HG03060 (cell line): ENCODE data around the gene SMCHD1.
"Not testable (repeated sequence)": the region's sequence is repeated elsewhere in the genome, so short reads cannot be mapped to it uniquely, and the experiment has no call there.

Source experiments
- ATAC-seq: cut with Tn5 transposase; IDR thresholded peaks from one replicate; pipeline ENCODE4 v1.9.1; 2021; ENCODE audit warnings: low read depth, moderate number of reproducible peaks; ENCODE audit not compliant: unreplicated experiment

The SMCHD1 gene

DNA sequence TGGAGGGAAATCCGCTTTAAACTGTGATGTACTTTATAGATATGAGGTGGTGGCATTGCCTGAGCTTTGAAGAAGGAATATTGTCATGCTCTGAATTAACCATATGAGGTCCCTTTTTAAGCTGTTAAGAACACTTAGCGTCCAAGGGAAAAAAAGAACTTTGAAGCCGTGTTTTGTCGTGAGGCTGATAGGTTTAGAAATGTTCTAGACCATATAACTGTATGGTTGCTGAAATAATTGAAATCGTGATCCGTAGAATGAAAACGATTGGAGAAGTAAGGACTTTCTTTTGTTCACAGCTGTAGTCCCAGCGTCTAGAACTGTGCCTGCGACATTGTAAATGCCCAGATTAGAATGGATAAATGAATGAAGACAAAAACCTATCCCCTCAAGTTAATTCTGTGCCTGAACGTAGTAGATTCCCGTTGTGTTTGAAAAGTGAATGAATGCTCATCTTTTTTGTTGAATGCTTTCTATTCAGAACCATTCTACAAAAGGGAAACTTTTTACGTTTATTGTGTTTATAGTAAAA, 1.5 kb downstream of the SMCHD1 start:
- no peak for ATAC-seq

DNA sequence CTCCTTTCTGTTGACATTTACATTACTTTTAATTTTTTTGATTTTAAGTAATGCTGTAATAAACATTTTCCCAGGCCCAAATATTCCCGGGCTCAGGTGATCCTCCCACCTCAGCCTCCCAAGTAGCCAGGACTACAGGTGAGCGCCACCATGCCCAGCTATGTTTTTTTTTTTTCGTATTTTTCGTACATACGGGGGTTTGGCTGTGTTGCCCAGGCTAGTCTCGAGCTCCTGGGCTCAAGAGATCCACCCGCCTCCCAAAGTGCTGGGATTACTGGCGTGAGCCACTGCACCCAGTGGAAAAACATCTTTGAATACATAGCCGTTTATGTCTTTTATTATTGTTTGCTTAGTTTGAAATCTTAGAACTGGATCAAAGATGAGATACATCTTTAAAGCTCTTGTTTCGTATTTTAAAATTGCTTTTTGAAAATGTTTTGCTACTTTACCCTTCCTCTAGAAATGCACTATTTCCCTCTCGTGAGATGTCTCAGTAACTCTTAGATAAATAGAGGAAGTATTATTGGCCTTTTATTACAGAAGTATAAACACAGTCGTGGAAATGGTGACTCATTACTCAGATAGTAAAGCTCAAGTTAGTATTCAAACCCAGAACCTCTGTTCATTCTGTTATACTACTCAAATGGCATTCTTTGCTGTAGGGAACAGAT, 2.4 kb downstream of the SMCHD1 start:
- ATAC-seq, result peak; percentile 24

GRCh38 chr18:2660849-2661248, 5.3 kb downstream of the SMCHD1 start:
- not testable (repeated sequence) for ATAC-seq

- not testable (repeated sequence) for ATAC-seq
These were observed 6.8 kb downstream of the SMCHD1 start for GRCh38 chr18:2662288-2662687.

- ATAC-seq, result no peak
These were observed 7.5 kb downstream of the SMCHD1 start for GRCh38 chr18:2662990-2663389.

DNA sequence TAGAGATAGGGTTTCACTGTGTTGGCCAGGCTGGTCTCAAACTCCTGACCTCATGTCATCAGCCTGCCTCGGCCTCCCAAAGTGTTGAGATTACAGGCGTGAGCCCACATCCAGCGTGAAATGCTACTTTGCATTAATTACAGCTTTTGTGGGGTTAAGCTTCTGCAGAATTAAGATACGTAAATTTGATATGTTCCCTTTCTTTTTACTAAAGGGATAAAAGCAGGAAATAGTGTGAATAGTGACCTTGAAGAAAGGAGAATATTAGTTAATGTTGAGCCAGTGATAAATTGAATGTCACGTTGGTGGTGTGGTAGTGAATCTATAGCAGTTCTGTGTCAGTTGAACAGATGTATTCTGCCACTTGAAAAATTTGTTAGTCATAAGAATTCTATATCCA, 16.9 kb downstream of the SMCHD1 start:
- no peak for ATAC-seq

- ATAC-seq, result no peak
These were observed 17.3 kb downstream of the SMCHD1 start for GRCh38 chr18:2672872-2673271.

DNA sequence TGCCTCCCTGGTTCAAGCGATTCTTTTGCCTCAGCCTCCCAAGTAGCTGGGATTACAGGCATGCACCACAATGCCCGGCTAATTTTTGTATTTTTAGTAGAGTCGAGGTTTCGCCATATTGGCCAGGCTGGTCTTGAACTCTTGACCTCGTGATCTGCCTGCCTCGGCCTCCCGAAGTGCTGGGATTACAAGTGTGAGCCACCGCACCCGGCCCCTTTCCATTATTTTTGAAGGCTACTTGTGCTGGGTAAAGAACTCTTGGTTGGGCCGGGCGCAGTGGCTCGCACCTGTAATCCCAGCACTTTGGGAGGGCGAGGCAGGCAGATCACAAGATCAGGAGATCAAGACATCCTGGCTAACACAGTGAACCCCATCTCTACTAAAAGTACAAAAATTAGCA, 23.4 kb downstream of the SMCHD1 start:
- ATAC-seq, result not testable (repeated sequence)

- ATAC-seq, result no peak
These were observed 24.8 kb downstream of the SMCHD1 start for GRCh38 chr18:2680216-2680792.

DNA sequence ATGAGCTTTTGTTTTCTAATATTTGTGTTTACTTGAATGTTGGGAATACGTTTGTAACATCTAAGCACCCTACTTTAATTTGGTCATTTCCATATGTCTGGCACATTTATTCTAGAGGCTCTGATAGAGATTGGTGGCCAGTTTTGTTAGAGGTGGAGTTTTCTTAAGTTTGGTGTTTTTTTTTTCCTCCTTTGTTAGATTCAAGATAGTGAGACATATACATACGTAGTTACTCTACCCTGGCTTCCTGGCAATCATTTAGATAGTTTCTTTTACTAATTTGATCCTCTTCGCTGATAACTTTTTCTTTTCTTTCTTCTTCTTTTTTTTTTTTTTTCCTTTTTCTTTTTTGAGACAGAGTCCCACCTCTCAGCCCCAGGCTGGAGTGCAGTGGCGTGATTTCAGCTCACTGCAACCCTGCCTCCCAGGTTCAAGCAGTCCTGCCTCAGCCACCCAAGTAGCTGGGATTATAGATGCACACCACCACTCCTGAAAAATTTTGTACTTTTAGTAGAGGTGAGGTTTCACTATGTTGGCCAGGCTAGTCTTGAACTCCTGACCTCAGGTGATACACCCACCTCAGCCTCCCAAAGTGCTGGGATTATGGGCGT, 26.6 kb downstream of the SMCHD1 start:
- no peak for ATAC-seq

DNA sequence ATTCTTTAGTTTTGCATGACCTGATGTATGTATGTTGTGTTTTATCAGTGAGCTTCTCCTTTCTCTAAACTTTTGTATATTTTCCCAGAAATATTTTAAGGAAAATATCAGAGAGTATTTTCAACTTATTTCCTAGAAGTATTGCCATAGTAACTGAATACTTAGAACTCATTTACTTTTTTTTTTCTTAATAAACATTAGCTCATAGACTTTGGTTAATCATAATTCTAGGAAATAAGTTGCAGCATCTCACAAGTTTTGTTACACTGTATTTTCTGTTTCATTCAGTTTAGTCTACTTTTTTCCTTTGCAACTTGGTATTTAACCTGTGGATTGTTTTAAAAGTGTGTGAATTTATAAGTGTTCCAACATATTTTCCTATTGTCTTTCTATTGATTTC, 27.5 kb downstream of the SMCHD1 start:
- ATAC-seq, result no peak

DNA sequence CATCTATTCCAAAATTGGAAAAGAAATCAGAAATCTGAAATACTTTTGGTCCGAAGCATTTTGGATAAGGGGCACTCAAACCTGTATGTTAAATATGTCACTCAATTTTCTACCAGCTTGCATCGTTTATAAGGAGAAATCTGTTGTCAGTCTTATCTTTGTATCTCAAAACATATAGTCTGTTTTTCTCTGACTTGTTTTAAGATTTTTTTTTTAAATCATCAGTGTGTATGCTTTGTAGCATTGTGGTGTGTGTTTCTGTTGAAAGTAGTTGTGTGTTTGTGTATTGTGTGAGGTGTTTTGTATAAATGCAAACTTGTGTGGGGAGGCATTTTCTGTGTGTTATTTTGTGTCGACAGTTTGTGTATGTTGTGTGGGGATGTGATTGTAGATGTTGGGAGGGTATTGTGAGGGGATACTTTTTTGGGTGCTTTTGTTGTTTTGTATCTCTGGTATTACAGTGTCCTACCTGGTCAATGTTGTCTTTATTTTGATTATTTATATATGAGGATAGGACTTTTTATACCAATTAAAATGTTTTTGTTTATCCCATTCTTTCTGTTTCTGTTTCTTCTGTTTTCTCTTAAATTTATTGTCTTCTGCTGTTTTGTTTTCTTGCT, 30.9 kb downstream of the SMCHD1 start:
- no peak for ATAC-seq

DNA sequence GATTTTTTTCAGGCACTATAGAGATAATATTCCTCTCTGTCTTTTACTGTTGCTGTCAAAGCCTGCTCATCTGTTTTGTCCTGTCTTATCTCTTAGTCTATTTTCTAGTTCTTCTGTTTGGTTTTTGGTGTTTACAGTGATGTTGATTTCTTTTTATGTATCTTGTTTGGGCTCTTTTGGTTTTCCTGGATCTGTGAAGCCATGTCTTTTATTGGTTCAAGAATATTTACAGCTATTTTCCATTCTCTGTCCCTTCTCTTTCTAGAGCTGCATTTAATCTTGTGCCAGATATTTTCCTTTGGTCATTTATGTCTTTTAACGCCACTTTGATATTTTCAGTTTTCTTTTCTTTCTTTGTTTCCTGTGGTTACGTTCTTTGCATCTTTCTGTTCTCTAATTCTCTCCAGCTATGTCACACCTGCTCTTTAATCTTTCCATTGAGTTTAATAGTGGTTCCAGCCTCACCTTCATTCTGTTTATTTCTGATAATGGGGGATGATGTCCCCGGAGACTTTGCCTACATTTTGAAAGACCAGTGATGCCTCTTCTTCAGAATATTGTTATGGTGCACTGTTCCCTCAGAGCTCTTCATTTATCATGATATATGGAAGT, 32.0 kb downstream of the SMCHD1 start:
- ATAC-seq, result no peak

GRCh38 chr18:2692508-2692907, 37.0 kb downstream of the SMCHD1 start:
- ATAC-seq, result no peak

DNA sequence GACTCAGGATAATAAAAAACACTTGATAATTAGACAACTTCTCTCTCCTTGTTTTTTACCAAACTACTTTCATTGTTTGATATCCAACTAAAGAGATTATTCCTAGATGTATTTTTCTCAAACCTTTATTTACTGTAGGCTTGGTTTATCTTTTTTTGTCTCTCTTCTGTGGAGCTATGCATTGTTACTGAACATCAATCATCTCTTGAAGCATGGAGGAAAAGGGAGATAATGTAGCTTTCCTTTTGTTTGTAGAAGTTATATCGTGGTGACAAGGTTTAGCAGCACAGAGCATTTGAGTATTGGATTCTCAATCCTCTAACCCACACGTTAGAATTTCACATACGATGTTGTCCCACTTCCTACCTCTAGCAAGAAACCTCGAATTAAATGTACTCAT, 41.7 kb downstream of the SMCHD1 start:
- no peak for ATAC-seq

DNA sequence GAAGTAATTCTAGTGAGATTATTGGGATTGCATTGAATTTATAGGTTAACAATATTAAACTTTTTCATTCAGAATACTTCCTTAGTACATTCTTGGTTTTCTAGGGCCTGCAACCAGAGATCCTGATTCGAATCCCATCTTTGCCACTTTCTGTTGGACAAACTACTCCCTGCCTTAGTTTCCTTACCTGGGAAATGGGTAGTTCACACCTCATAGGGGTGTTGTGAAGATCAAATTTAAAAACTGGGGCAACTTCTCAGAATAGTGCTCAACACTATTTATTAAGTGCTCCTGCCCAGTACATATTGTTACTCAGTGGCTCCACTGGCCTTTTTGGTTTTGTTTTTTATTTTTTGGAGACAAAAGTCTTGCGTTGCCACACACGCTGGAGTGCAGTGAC, 43.5 kb downstream of the SMCHD1 start:
- ATAC-seq, result no peak

GRCh38 chr18:2704541-2704940, 49.0 kb downstream of the SMCHD1 start:
- no peak for ATAC-seq

GRCh38 chr18:2706903-2707302, 51.4 kb downstream of the SMCHD1 start:
- ATAC-seq, result no peak

GRCh38 chr18:2707551-2708168, 52.1 kb downstream of the SMCHD1 start:
- ATAC-seq, result no peak

DNA sequence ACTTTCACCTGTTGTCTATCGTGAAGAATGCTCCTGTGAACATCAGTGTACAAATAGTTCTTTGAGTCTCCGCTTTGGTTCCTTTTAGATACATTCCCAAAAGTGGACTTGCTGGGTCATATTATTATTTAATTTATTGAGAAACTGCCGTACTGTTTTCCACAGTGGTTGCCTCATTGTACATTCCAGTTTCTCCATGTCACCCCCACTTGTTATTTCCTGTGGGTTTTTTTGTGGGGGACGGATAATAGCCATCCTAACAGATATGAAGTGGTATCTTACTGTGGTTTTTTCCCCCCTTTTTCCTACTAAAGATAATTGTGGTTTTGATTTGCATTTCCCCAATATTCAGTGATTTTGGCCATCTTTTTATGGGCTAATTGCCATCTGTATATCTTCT, 53.8 kb downstream of the SMCHD1 start:
- ATAC-seq, result no peak

DNA sequence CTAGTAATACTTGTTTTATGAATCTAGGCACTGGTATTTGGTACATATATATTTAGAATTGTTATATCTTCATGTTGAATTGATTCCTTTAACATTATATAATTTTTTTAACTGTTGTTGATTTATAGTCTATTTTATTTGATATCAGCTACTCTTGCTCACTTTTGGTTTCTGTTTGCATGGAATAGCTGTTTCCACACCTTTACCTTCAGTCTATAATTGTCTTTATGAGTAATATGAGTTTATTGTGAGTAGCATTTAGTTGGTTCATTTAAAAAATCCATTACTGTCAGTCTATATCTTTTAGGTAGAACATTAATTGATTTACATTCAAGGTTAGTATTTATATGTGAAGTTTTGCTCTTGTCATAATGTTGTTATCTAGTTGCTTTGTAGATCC, 58.6 kb downstream of the SMCHD1 start:
- no peak for ATAC-seq
